Measurements from ENCODE around the gene TTC7B. TPM values are rescaled to one million over a fixed set of nuclear protein-coding genes. Genes with fewer than 3 reads are reported as not detected.

The TTC7B gene
- total and polyA plus RNA-seq, 2 donors (not counting 1 experiment from before 2014, with no cell fraction given) = 0.36 to 3.2 TPM

DNA sequence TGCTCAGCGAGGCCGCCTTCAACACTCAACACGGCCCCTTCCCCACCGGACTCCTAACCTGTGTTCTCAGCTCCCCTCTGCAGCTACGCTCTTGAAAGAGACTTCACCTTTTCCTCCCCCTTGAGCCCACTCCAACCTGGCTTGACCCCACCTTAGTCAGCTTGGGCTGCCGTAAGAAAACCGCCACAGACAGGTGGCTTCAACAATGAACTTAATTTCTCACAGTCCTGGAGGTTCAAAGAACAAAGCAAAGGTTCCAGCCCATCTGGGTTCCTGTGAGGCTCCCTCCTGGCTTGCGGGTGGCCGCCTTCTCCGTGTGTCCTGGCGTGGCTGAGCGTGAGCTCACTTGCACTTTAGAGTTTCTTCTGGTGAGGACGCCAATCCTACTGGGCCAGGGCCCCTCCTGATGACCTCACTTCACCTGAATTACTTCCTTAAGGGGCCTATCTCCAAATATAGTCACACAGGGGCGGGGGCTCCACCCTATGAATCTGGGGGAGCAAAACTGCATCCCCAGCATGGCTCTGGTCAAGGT is 280.6 kb downstream of the TTC7B start:
- Histone ChIP-seq H3K79me2 (ENCODE audit: control insufficient read depth, insufficient read depth, low read length) (no peaks in the 10 kb centered on the region), H3K36me3 (replicated peaks in 1 of 2; ENCODE audit: control extremely low read depth in 1 of 2, control insufficient read depth in 1 of 2, extremely low read depth in 1 of 2, insufficient read depth in 2 of 2, low read length in 1 of 2) (no peaks in the 10 kb centered on the region), H2AFZ (ENCODE audit: insufficient read depth, low read depth, low read length, poor library complexity, severe bottlenecking) (no peak overlapping the region), H3K4me3 (ENCODE audit: control extremely low read depth in 1 of 5, extremely low read depth in 1 of 5, insufficient read depth in 1 of 5, low read depth in 2 of 5, low read length in 4 of 5) (no peak overlapping the region), H3K27ac (ENCODE audit: low read length in 2 of 2) (no peak overlapping the region), H3K4me1 (ENCODE audit: control insufficient read depth in 2 of 2, insufficient read depth in 2 of 2, low read length in 2 of 2) (no peaks in the 10 kb centered on the region), H4K20me1 (ENCODE audit: control insufficient read depth, insufficient read depth, low read length, poor library complexity, severe bottlenecking) (no peaks in the 10 kb centered on the region), H3K9ac (ENCODE audit: low read length) (no peak overlapping the region), H3K4me2 (replicated peaks; ENCODE audit: low read depth, low read length, poor library complexity, severe bottlenecking) (no peak overlapping the region), H3K9me3 (ENCODE audit: control extremely low read depth in 1 of 3, control insufficient read depth in 2 of 3, insufficient read depth in 1 of 3, low read length in 2 of 3) (no peaks in the 10 kb centered on the region), H3K27me3 (replicated peaks in 1 of 4; ENCODE audit: control extremely low read depth in 1 of 4, control insufficient read depth in 3 of 4, insufficient read depth in 4 of 4, low read length in 3 of 4) (no peaks in the 10 kb centered on the region)
- H3K27ac Mint-ChIP-seq = no peak overlapping the region
- no peaks in the 10 kb centered on the region for H3K27me3 Mint-ChIP-seq
- ChIA-PET POLR2A (no interaction called here), CTCF (no interaction called here)
- H3K4me1 Mint-ChIP-seq = no peaks in the 10 kb centered on the region
- intact Hi-C loops (cut with micrococcal nuclease) = no loop called here
- no peak for DNase-seq
- TF ChIP-seq CTCF (IDR thresholded peaks at IDR 0.05) (no peak), EZH2 (IDR thresholded peaks at IDR 0.05; ENCODE audit: borderline replicate concordance, insufficient read depth, low read depth, low read length, poor library complexity, severe bottlenecking) (no peak)
- H3K4me3 Mint-ChIP-seq = no peak overlapping the region
- WGBS (ENCODE audit: insufficient coverage) = 96% methylated on average over 14 of the region's 14 CpGs
- no peak for ATAC-seq (ENCODE audit: low read depth)
- no peaks in the 10 kb centered on the region for H3K9me3 Mint-ChIP-seq (ENCODE audit: insufficient read depth)

DNA sequence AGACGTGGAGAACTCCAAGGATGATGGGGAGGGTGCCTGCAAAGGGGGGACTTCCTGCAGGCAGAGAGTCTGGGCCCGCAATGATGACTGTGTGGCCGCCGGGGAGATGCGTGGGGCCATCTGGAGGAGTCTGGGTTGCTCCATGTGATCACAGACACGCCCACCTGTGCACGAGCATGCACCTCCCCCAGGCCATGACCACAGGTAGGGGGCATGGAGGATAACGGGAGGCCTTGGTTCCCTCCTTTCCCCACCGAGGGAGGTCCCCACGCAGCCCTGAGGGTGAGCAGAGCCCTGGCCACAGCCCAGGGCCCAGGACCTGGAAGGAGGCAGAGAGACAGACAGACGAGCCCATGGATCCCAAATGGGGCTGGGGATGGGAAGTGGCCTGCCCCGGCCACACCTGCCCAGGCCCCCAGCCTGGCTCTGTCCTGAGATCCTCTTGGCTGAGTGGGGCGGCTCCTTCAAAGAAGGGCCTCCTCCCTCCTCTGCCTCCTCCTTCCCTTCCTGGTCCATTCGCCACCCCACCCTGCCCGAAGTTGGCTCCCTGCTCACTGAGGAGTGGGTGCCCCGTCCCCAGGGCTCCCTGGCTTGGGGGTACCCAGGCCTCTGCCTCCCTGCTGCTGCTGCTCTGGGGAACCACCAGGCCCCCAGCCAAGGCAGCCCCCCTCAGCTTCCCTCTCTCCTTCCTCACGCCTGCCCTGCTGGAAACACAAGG is 281.2 kb downstream of the TTC7B start:
- H3K27ac ChIP-seq (ENCODE audit: low read length in 2 of 2) = no peak overlapping the region
- no peak for ATAC-seq (ENCODE audit: low read depth)
- no peaks in the 10 kb centered on the region for H3K4me1 ChIP-seq (ENCODE audit: control insufficient read depth in 2 of 2, insufficient read depth in 2 of 2, low read length in 2 of 2)
- no peak overlapping the region for H3K4me3 ChIP-seq (ENCODE audit: control extremely low read depth in 1 of 5, extremely low read depth in 1 of 5, insufficient read depth in 1 of 5, low read depth in 2 of 5, low read length in 4 of 5)
- no peaks in the 10 kb centered on the region for H4K20me1 ChIP-seq (ENCODE audit: control insufficient read depth, insufficient read depth, low read length, poor library complexity, severe bottlenecking)
- H3K9ac ChIP-seq (ENCODE audit: low read length) = no peak overlapping the region
- 82% methylated on average over 16 of the region's 17 CpGs for WGBS (ENCODE audit: insufficient coverage)
- Mint-ChIP-seq H3K4me3 (no peak overlapping the region), H3K27ac (no peak overlapping the region), H3K27me3 (peaks cover 4% of the 10 kb centered on the region), H3K4me1 (no peaks in the 10 kb centered on the region), H3K9me3 (ENCODE audit: insufficient read depth) (no peaks in the 10 kb centered on the region)
- H3K4me2 ChIP-seq (replicated peaks; ENCODE audit: low read depth, low read length, poor library complexity, severe bottlenecking) = no peak overlapping the region
- intact Hi-C loops (cut with micrococcal nuclease) = no loop called here
- DNase-seq = no peak
- no peaks in the 10 kb centered on the region for H3K79me2 ChIP-seq (ENCODE audit: control insufficient read depth, insufficient read depth, low read length)
- ChIA-PET POLR2A (no interaction called here), CTCF (no interaction called here)
- H3K36me3 ChIP-seq (replicated peaks in 1 of 2; ENCODE audit: control extremely low read depth in 1 of 2, control insufficient read depth in 1 of 2, extremely low read depth in 1 of 2, insufficient read depth in 2 of 2, low read length in 1 of 2) = no peaks in the 10 kb centered on the region
- no peak for TF ChIP-seq CTCF (IDR thresholded peaks at IDR 0.05)
- TF ChIP-seq EZH2 (IDR thresholded peaks at IDR 0.05; ENCODE audit: borderline replicate concordance, insufficient read depth, low read depth, low read length, poor library complexity, severe bottlenecking) = no peak
- H3K27me3 ChIP-seq (replicated peaks in 1 of 4; ENCODE audit: control extremely low read depth in 1 of 4, control insufficient read depth in 3 of 4, insufficient read depth in 4 of 4, low read length in 3 of 4) = no peaks in the 10 kb centered on the region
- H3K9me3 ChIP-seq (ENCODE audit: control extremely low read depth in 1 of 3, control insufficient read depth in 2 of 3, insufficient read depth in 1 of 3, low read length in 2 of 3) = no peaks in the 10 kb centered on the region
- H2AFZ ChIP-seq (ENCODE audit: insufficient read depth, low read depth, low read length, poor library complexity, severe bottlenecking) = no peak overlapping the region
